Endothelial cell of umbilical vein (primary cell): ENCODE data around the gene KIZ. TPM values are rescaled to one million over a fixed set of nuclear protein-coding genes. Genes with fewer than 3 reads are reported as not detected.

Source experiments
- BruUV-seq: library from RNA; stranded (reverse); fragments of 400-500 nt; replicated peaks from 2 replicates; lab custom pipeline; 2021; lab: Mats Ljungman, UMichigan
- CTCF ChIA-PET: fragments of 300-600, 350-600 bp; sonication (Branson Sonifier 250); formaldehyde crosslinking; loops from one replicate; lab custom pipeline; 2021; ENCODE audit warnings: antibody characterized with exemption, inconsistent platforms; lab: Charles Lee
- POLR2A ChIA-PET: fragments of 300-600, 350-600 bp; sonication (Branson Sonifier 250); formaldehyde crosslinking; loops from one replicate; lab custom pipeline; 2021; ENCODE audit warnings: antibody characterized with exemption, inconsistent platforms; lab: Charles Lee
- DNase-seq: peaks from one replicate; pipeline ENCODE4 v3.0.0-alpha.2; 2011; ENCODE audit warnings: low read depth, low spot score
- FAIRE-seq: peaks from 2 replicates; lab custom pipeline; 2011; peaks lifted over from hg19 to GRCh38; lab: Jason Lieb, UNC
- H2AFZ ChIP-seq: 2 replicates; pipeline ENCODE4 v1.6.0; 2012; ENCODE audit warnings: low read depth, low read length, control low read depth, inconsistent platforms
- H3K27ac ChIP-seq: 2 replicates; pipeline ENCODE4 v1.5.1; 2011; ENCODE audit warnings: low read depth, mild to moderate bottlenecking, control low read depth, low read length, moderate library complexity; ENCODE audit not compliant: insufficient read depth
- H3K27me3 ChIP-seq, 2 experiments: 2 replicates each; pipeline versions ENCODE4 v1.6.0 to v1.6.1; 2011; ENCODE audit warnings: low read length in 2 of 2, mixed read lengths in 1 of 2; ENCODE audit not compliant: control insufficient read depth in 2 of 2, insufficient read depth in 2 of 2
- H3K36me3 ChIP-seq, 2 experiments: 2 replicates in 1 of 2; 3 replicates in 1 of 2; pipeline ENCODE4 v1.5.1; 2011; ENCODE audit warnings: low read length in 2 of 2, mild to moderate bottlenecking in 1 of 2, moderate library complexity in 1 of 2; ENCODE audit not compliant: control insufficient read depth in 2 of 2, insufficient read depth in 2 of 2; ENCODE audit errors: extremely low read depth in 1 of 2
- H3K4me1 ChIP-seq: 3 replicates; pipeline ENCODE4 v1.5.1; 2011; ENCODE audit warnings: mild to moderate bottlenecking, low read length; ENCODE audit not compliant: control insufficient read depth, insufficient read depth; ENCODE audit errors: extremely low read depth
- H3K4me2 ChIP-seq: 2 replicates; pipeline ENCODE4 v1.6.1; 2011; ENCODE audit warnings: low read length, control low read depth, mixed read lengths; ENCODE audit not compliant: insufficient read depth
- H3K4me3 ChIP-seq, 3 experiments: fragments of 200-600 bp in 1 of 3; sonication (generic), shearing (Covaris generic) in 1 of 3; replicated peaks in 1 of 3; 2 replicates each; pipeline ENCODE4 v1.5.1; 2011 to 2016; ENCODE audit warnings: control low read depth in 3 of 3, low read length in 3 of 3, mild to moderate bottlenecking in 2 of 3, inconsistent platforms in 1 of 3, low read depth in 1 of 3, moderate library complexity in 1 of 3; ENCODE audit not compliant: insufficient read depth in 1 of 3
- H3K79me2 ChIP-seq: 2 replicates; pipeline ENCODE4 v1.6.0; 2012; ENCODE audit warnings: low read length, inconsistent platforms; ENCODE audit not compliant: control insufficient read depth, insufficient read depth
- H3K9ac ChIP-seq: replicated peaks from 2 replicates; pipeline ENCODE3; 2011; ENCODE audit warnings: low read length, control low read depth; ENCODE audit not compliant: insufficient read depth; ENCODE audit errors: extremely low read depth
- H3K9me1 ChIP-seq: replicated peaks from 3 replicates; pipeline ENCODE4 v1.6.0; 2011; ENCODE audit warnings: mild to moderate bottlenecking, low read length; ENCODE audit not compliant: control insufficient read depth, insufficient read depth; ENCODE audit errors: extremely low read depth
- H3K9me3 ChIP-seq: replicated peaks from 2 replicates; pipeline ENCODE4 v1.5.1; 2012; ENCODE audit warnings: low read length, inconsistent platforms; ENCODE audit not compliant: control insufficient read depth, insufficient read depth
- H4K20me1 ChIP-seq: replicated peaks from 2 replicates; pipeline ENCODE3; 2011; ENCODE audit warnings: mild to moderate bottlenecking, low read length; ENCODE audit not compliant: control insufficient read depth, insufficient read depth; ENCODE audit errors: extremely low read depth
- EZH2 ChIP-seq: IDR thresholded peaks from 2 replicates; pipeline ENCODE4 v1.6.1; 2012; ENCODE audit warnings: borderline replicate concordance, low read depth, mild to moderate bottlenecking, moderate library complexity, low read length, inconsistent platforms; ENCODE audit not compliant: severe bottlenecking
- FOS ChIP-seq: IDR thresholded peaks from 2 replicates; pipeline ENCODE4 v1.6.1; 2011; ENCODE audit warnings: mild to moderate bottlenecking, low read length, moderate library complexity, borderline replicate concordance; ENCODE audit not compliant: insufficient read depth
- GATA2 ChIP-seq: IDR thresholded peaks from 2 replicates; pipeline ENCODE4 v1.7.0; 2011; ENCODE audit warnings: low read depth, mild to moderate bottlenecking, moderate library complexity, mixed read lengths, low read length; ENCODE audit not compliant: insufficient read length, insufficient read depth
- JUN ChIP-seq: IDR thresholded peaks from 2 replicates; pipeline ENCODE4 v1.6.1; 2011; ENCODE audit warnings: borderline replicate concordance, low read depth; ENCODE audit not compliant: insufficient read length, insufficient read depth
- MYC ChIP-seq: IDR thresholded peaks from one replicate; pipeline ENCODE4 v1.6.1; 2011; ENCODE audit warnings: mild to moderate bottlenecking, low read depth, low read length
- POLR2A ChIP-seq: IDR thresholded peaks from 2 replicates; pipeline ENCODE4 v1.6.1; 2012; ENCODE audit warnings: low read depth, mild to moderate bottlenecking, control low read depth, low read length
- POLR2AphosphoS5 ChIP-seq: IDR thresholded peaks from 2 replicates; pipeline ENCODE4 v1.6.1; 2012; ENCODE audit warnings: low read depth, mild to moderate bottlenecking, control low read depth, low read length, moderate library complexity; ENCODE audit not compliant: insufficient read depth
- dilution Hi-C: fragments of 300-500 bp; cut with MboI; formaldehyde crosslinking; loops from one replicate; pipeline ENCODE4 v1.15.0; 2019; ENCODE audit warnings: low sequenced_read_pairs; ENCODE audit not compliant: extremely low pct_ligation_motif_present
- intact Hi-C: fragments of 100-400 bp; cut with micrococcal nuclease; formaldehyde crosslinking; loops from one replicate; pipeline ENCODE4 v1.10.0; 2022
- polyA plus RNA-seq, 4 experiments: library from polyadenylated mRNA; depleted of rRNA in 3 of 4; stranded (reverse) in 3 of 4; unstranded in 1 of 4; fragments of >200 nt; gene quantifications; 2 replicates each; pipeline versions ENCODE4 v1.2.1 to v1.2.3, GENCODE V29; 2011 to 2012; ENCODE audit warnings: missing spikeins in 1 of 4
- total RNA-seq: library from RNA; stranded (reverse); gene quantifications from 2 replicates; pipeline ENCODE4 v1.2.3, GENCODE V29; 2021
- TF ChIP-seq, protein P1 (sequence below), 2 donors: IDR thresholded peaks; 1 replicate in 1 of 2; 2 replicates in 1 of 2; pipeline ENCODE4 v1.5.1; 2011; ENCODE audit warnings: low read length in 2 of 2, mild to moderate bottlenecking in 2 of 2, moderate library complexity in 2 of 2, control low read depth in 1 of 2, inconsistent platforms in 1 of 2, low read depth in 1 of 2; ENCODE audit not compliant: insufficient read depth in 1 of 2; ENCODE audit errors: extremely low read depth in 1 of 2
- TF ChIP-seq, protein P2 (sequence below): IDR thresholded peaks from 2 replicates; pipeline ENCODE4 v1.6.1; 2011; ENCODE audit not compliant: insufficient read depth, insufficient read length

Gene KIZ
- total and polyA plus RNA-seq, 2 donors (not counting 3 experiments of a cell fraction or from before 2014, with no cell fraction given), result 3.9 to 7.3 TPM

DNA sequence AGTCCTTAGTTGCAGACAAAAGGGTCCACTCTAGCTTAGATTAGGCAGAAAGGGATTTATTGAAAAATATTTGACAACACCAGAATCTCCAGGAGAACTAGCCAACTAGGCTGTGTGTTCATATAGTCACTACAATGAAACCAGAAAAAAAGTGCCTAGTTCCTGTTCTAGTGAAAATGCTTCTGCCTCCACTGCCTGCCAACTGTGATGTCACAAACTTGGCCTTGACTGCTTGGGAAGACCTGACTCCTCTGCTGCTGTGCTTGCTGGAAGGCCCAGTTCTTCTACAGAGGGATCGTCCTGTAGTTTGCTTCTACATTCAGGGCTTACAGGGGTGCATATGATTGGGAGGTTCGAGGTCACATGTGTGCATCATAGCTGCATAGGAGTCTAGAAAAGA, 136.9 kb downstream of the KIZ start:
- no peak overlapping the region for H2AFZ ChIP-seq
- H3K9ac ChIP-seq, result no peak overlapping the region
- H3K27ac ChIP-seq, result no peak overlapping the region
- no peak for DNase-seq
- intact Hi-C loops (no loop called here), dilution Hi-C loops (no loop called here)
- ChIA-PET CTCF (interaction anchor here (1.7 kb wide), 1 partner anchor 10 kb away, joined by 4 read pairs; no protein-coding TSS in a partner anchor), POLR2A (no interaction called here)
- no peaks in the 10 kb centered on the region for H3K79me2 ChIP-seq
- TF ChIP-seq, protein P1, sequence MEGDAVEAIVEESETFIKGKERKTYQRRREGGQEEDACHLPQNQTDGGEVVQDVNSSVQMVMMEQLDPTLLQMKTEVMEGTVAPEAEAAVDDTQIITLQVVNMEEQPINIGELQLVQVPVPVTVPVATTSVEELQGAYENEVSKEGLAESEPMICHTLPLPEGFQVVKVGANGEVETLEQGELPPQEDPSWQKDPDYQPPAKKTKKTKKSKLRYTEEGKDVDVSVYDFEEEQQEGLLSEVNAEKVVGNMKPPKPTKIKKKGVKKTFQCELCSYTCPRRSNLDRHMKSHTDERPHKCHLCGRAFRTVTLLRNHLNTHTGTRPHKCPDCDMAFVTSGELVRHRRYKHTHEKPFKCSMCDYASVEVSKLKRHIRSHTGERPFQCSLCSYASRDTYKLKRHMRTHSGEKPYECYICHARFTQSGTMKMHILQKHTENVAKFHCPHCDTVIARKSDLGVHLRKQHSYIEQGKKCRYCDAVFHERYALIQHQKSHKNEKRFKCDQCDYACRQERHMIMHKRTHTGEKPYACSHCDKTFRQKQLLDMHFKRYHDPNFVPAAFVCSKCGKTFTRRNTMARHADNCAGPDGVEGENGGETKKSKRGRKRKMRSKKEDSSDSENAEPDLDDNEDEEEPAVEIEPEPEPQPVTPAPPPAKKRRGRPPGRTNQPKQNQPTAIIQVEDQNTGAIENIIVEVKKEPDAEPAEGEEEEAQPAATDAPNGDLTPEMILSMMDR (IDR thresholded peaks at IDR 0.05; ENCODE audit: extremely low read depth in 1 of 2, insufficient read depth in 1 of 2, low read depth in 1 of 2, low read length in 2 of 2), result no peak
- no peak for TF ChIP-seq POLR2AphosphoS5
- TF ChIP-seq EZH2, result no peak
- no peak for TF ChIP-seq FOS
- TF ChIP-seq JUN, result no peak
- TF ChIP-seq, protein P2, sequence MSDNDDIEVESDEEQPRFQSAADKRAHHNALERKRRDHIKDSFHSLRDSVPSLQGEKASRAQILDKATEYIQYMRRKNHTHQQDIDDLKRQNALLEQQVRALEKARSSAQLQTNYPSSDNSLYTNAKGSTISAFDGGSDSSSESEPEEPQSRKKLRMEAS, result no peak
- TF ChIP-seq POLR2A, result no peak
- no peak for TF ChIP-seq MYC
- TF ChIP-seq GATA2, result no peak
- no TSS peak for BruUV-seq
- no peaks in the 10 kb centered on the region for H3K4me1 ChIP-seq
- H3K27me3 ChIP-seq, result peaks cover 0 to 1% of the 10 kb centered on the region in 2 experiments
- H3K9me3 ChIP-seq, result no peaks in the 10 kb centered on the region
- no peaks in the 10 kb centered on the region for H3K36me3 ChIP-seq
- H3K9me1 ChIP-seq, result no peaks in the 10 kb centered on the region
- no peaks in the 10 kb centered on the region for H4K20me1 ChIP-seq
- no peak for FAIRE-seq
- H3K4me3 ChIP-seq, result no peak overlapping the region
- H3K4me2 ChIP-seq, result no peak overlapping the region
